Stimulated activated effector memory CD8-positive, alpha-beta T cell treated with anti-CD3 and anti-CD28 coated beads, Interleukin-12 subunit alpha, Interleukin-12 subunit beta, amount 100 ng/mL, for 72 hours (primary cell): Measurements from ENCODE around the gene KLF7.

Source experiments
- ATAC-seq: fragments of 150-1000 bp; cut with Tn5 transposase; 2 replicates; pipeline ENCODE4 v1.10.0; 2021
- DNase-seq, 2 donors: peaks; one replicate each; pipeline ENCODE4 v3.0.0; 2021 to 2022; ENCODE audit warnings: low spot score in 2 of 2
- H3K27ac Mint-ChIP-seq: one replicate; pipeline ENCODE4 v1.8.0; 2022; ENCODE audit warnings: mild to moderate bottlenecking, mixed read lengths
- H3K36me3 Mint-ChIP-seq: one replicate; pipeline ENCODE4 v1.8.0; 2022; ENCODE audit warnings: mild to moderate bottlenecking, mixed read lengths
- H3K4me1 Mint-ChIP-seq: one replicate; pipeline ENCODE4 v1.8.0; 2022; ENCODE audit warnings: mixed read lengths
- H3K4me3 Mint-ChIP-seq: one replicate; pipeline ENCODE4 v1.8.0; 2022; ENCODE audit warnings: mild to moderate bottlenecking, mixed read lengths
- H3K9me3 Mint-ChIP-seq: one replicate; pipeline ENCODE4 v1.8.0; 2022; ENCODE audit warnings: mixed read lengths

Gene KLF7

DNA sequence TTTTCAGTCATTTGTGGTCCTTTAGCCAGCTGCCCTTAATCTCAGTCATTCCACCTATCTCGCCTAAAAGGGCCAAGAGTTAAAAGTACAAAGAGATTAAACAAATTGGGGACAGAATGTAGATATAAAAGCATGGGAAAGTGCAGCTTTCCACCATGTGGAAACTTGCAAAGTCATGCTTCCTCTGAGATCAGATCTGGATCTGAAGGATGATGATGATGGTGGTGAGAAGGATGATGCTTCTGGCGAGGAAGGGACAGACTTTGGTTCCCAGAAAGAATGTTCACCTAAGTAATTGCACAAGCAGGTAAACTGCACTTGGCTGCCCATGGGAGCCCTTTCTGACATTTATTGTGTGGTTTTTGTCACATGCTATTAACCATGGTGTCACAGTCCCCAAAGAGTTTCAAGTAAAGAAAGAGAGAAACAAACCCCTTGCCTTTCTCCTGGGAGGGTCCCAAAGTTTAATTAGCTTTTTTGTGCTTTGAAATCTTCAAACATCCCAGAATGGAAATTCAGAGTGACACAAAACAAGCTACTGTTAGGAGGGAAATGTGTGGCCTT lies 34.7 kb downstream of the KLF7 start:
- Mint-ChIP-seq H3K36me3 (no peaks in the 10 kb centered on the region), H3K27ac (no peak overlapping the region)
- no peak for ATAC-seq

DNA sequence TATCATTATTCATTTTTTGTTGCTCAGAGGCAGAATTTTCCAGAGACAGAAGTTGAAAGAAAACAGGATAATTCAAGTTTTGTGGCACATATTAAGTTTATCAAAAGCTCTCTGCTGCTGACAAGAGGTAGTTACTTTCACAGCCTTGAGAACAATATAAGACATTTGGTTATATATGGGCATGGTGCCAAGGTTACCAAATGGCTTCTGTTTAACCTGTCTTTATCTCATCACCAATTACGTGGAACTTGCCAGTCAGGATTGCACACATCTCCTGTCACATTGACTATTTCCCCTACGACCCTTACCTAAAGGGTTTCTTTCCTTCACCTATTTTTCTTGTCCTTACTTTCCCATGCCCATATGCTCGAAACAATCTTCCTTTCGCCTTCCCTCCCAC lies 35.9 kb downstream of the KLF7 start:
- no peaks in the 10 kb centered on the region for H3K9me3 Mint-ChIP-seq
- no peaks in the 10 kb centered on the region for H3K4me1 Mint-ChIP-seq
- no peaks in the 10 kb centered on the region for H3K36me3 Mint-ChIP-seq
- H3K27ac Mint-ChIP-seq: no peak overlapping the region
- no peak overlapping the region for H3K4me3 Mint-ChIP-seq
- ATAC-seq (no peak), DNase-seq (no peak)

More for the DNA sequence above, 34.7 kb downstream of the KLF7 start:
- Mint-ChIP-seq H3K9me3 (no peaks in the 10 kb centered on the region), H3K4me1 (peaks cover 2% of the 10 kb centered on the region), H3K4me3 (no peak overlapping the region)
- DNase-seq: no peak

DNA sequence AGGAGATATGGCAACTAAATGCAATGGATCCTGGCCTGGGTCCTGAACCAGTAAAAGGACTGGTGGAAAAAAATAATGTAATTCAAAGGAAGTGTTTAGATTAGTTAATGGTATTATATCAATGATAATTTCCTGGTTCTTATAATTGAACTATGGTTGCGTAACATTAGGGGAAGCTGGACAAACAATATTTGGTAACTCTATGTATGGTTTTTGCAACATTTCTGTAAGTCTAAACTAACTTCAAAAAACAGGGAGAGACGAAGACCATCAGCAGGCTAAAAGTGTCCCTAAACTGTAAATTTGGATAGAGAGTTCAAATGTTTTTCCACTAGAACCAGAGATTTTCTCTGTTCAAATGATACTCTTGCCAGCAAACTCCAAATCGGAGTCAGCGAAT lies 36.9 kb downstream of the KLF7 start:
- Mint-ChIP-seq H3K27ac (no peak overlapping the region), H3K4me3 (no peak overlapping the region), H3K36me3 (peaks cover 5% of the 10 kb centered on the region), H3K4me1 (no peaks in the 10 kb centered on the region), H3K9me3 (no peaks in the 10 kb centered on the region)
- ATAC-seq: no peak
- DNase-seq: no peak

DNA sequence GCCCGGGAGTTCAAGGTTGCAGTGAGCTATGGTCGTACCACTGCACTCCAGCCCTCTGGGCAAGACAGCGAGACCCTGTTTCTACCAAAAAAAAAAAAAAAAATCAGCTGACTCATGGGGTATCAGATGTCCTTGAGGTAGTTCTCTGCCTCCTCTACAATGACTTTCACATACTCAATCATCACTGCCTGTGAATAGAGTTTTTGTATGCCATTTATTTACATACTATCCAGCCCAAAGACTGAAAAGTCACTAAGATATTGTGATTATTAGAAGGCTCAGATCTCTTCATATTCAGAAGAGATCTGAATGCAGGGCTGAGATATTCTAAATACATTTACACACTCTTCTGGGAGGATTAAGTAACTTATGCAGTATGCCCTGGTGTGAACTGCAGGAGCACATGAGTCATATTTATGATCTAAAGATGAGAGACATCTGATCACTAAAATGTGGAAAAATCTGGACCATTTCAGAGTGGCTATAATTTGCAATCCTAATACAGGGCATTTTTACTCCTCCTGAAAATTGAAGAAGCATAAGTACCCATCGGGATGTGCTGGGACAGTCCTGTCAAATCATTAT lies 38.9 kb downstream of the KLF7 start:
- peaks cover 8% of the 10 kb centered on the region for H3K36me3 Mint-ChIP-seq
- DNase-seq (no peak), ATAC-seq (no peak)
- no peak overlapping the region for H3K4me3 Mint-ChIP-seq
- H3K27ac Mint-ChIP-seq: no peak overlapping the region
- no peaks in the 10 kb centered on the region for H3K9me3 Mint-ChIP-seq
- peaks cover 8% of the 10 kb centered on the region for H3K4me1 Mint-ChIP-seq

DNA sequence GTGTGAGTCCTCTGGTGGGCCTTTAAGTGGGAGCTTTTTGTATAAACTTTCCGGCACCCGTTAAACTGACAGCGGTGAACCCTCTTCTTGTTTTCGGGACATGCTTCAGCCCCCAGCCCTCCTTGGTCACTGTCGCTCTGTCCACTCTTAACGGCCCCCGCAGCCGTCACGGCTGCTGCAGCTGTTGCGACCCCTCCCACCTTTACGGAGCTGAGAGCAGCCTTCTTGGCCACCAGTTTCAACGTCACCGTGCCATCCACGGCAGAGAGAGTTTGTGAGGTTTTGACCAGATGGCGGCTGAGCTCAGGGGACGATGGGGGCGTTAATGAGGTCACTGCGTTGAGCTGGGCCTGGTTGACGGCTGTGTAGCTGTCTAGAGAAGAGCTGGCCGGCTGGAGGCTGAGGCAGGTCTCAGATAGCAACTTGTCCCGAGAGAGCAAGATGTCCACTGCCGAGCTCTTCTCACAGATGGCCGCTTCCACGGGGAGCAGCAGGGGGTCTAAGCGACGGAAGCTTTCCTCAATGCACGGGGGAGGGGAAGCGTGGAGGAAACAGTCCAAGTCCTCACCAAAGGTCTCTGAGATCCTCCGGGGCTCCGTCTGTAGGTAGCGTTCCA lies 41.9 kb downstream of the KLF7 start:
- no peaks in the 10 kb centered on the region for H3K9me3 Mint-ChIP-seq
- DNase-seq (no peak), ATAC-seq (no peak)
- peaks cover 8% of the 10 kb centered on the region for H3K4me1 Mint-ChIP-seq
- H3K27ac Mint-ChIP-seq: no peak overlapping the region
- H3K36me3 Mint-ChIP-seq: peaks cover 17% of the 10 kb centered on the region
- H3K4me3 Mint-ChIP-seq: no peak overlapping the region

DNA sequence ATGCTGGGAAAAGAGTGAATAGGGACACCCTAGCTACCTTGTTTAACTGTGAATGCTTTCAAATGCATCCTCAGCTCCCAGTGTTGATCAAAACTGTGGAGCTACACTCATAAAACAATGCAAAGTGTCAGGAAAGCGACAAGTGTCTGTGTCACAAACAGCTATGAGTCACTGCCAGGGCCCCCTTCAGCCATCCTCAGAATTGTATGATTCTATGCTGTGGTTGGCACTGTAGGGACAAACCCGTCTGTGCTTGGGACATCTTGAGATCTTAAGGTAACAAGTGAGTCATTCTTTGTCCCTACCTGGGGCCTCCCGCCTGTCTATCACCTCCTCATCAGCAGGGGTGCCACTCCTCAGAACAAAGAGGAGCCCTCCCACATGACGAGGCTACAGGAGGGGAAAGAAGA lies 42.4 kb downstream of the KLF7 start:
- DNase-seq: no peak
- H3K36me3 Mint-ChIP-seq: peaks cover 17% of the 10 kb centered on the region
- no peak overlapping the region for H3K27ac Mint-ChIP-seq
- H3K4me3 Mint-ChIP-seq: no peak overlapping the region
- peaks cover 8% of the 10 kb centered on the region for H3K4me1 Mint-ChIP-seq
- no peaks in the 10 kb centered on the region for H3K9me3 Mint-ChIP-seq
- ATAC-seq: peak; percentile 94

DNA sequence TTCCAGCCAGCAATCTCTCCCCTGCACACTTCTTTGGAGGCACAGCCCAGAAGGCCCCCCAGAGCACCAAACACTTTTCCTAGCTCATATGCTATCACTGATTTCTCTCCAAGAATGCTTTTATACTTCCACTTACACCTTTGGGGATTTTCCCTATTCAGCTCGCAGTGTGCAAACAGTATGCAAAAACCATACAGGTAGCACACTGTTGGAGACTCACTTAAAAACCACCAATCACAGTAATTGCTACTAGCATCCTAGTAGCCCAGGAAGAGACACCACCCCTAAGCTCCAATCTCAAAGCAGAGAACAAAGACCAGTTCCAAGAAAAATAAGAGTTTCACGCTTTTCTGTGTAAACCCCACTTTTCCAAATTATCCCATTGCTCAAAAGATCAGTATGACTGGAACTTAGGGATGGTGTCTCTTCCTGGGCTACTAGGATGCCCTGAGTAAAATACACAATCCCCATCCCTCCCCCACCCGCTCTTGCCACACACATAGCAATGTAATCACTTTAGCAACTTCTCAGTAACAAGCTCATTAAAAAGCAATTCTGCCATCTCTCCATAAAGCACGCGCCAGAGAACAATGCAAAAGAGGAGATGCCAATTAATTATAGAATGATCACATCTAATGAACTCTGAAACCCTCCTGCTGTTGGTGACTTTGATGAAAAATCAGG lies 43.0 kb downstream of the KLF7 start:
- H3K9me3 Mint-ChIP-seq: no peaks in the 10 kb centered on the region
- peaks cover 8% of the 10 kb centered on the region for H3K4me1 Mint-ChIP-seq

DNA sequence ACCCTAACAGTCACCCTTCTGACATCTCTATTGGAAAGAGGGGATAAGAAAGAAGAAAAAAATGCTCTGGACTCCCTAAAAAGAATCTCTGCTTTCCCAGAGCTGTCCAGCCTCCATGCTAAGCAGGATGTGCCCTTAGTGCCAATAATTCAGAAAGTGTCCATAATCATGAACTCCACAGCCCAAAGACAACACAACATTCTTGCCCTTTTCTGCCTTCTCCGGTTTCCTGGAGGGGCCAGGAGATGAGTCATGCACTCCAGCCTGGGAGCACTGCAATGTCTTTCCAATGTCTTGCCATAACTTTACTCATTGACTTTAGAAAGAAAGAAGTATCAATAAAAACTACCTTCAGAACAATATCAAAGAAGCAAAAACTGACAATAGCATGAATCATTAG lies 44.0 kb downstream of the KLF7 start:
- Mint-ChIP-seq H3K4me1 (peaks cover 8% of the 10 kb centered on the region), H3K4me3 (no peak overlapping the region), H3K36me3 (peaks cover 17% of the 10 kb centered on the region), H3K9me3 (no peaks in the 10 kb centered on the region), H3K27ac (no peak overlapping the region)
- ATAC-seq (no peak), DNase-seq (no peak)

More for the DNA sequence above, 43.0 kb downstream of the KLF7 start:
- no peak for ATAC-seq
- peaks cover 17% of the 10 kb centered on the region for H3K36me3 Mint-ChIP-seq
- no peak overlapping the region for H3K4me3 Mint-ChIP-seq
- no peak for DNase-seq
- H3K27ac Mint-ChIP-seq: no peak overlapping the region

DNA sequence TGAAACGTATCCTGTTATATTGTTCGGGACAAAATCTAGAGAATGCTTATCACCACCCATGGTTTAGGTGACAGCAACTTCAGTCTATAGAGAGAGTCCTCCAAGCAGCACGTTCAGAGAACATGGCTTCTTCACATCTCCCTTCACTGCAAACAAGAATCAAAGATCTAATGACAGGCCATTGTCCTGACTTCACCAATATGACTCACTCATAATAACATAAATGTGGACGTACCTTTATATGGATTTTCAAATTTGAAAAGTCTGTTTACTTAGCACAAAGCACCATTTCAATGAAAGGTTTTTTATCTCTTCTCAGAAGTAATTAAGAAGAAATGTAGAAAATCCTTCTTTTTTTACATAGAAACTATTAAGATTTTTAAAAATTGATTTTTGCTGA lies 46.7 kb downstream of the KLF7 start:
- Mint-ChIP-seq H3K36me3 (peaks cover 15% of the 10 kb centered on the region), H3K4me3 (no peak overlapping the region), H3K9me3 (no peaks in the 10 kb centered on the region), H3K4me1 (peaks cover 8% of the 10 kb centered on the region), H3K27ac (no peak overlapping the region)
- no peak for DNase-seq
- no peak for ATAC-seq

DNA sequence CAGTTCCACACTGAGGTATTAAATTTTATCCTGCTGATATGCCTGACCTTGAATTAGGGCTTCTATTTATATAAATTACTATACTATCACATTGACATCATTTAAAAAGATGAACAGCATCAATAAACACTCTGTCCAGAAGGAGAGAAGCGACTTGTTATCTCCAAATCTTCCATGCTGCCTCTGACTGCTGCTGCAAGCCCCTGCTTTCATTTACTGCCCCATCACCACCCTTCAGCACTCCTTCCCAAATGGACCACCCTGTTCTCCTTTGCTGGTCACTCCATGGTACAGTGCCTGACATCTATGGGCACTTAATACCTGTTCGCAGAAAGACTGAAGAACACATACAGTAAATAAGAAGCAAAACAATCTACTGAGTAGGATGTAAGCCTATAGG lies 48.1 kb downstream of the KLF7 start:
- Mint-ChIP-seq H3K9me3 (no peaks in the 10 kb centered on the region), H3K4me1 (no peaks in the 10 kb centered on the region), H3K4me3 (no peak overlapping the region), H3K27ac (no peak overlapping the region), H3K36me3 (peaks cover 17% of the 10 kb centered on the region)
- ATAC-seq: no peak
- DNase-seq: no peak

DNA sequence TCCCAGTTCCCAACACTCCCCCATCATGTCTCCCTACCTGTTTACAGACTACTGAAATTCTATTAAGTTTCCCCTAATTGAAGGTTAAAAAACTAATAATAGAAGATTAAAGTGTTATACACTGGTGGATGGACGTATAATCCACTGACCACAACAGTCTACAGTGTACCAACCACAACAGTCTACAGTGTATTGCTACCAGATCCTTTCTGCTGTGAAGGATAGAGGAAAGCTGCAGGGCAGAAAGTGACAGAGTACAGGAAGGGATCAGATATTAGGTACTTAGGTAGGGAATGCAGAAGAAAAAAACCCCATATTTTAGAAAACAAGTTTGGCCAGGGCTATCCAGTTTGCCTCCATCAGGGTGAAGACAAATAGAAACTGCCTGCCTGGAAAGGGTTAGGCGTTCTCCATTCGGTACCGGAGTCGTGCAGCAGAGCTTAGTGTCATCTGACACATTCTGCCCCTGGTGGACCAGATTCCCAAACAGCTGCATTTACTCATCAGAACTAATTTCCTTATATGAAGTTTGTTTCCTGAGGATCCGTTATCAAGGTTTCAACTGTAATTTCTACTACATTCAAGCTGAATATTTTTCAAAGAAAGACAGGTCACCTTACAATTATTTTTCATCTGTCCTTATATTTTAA lies 49.9 kb downstream of the KLF7 start:
- H3K36me3 Mint-ChIP-seq: peaks cover 12% of the 10 kb centered on the region
- ATAC-seq: no peak
- DNase-seq: no peak
- H3K4me3 Mint-ChIP-seq: no peak overlapping the region
- no peaks in the 10 kb centered on the region for H3K4me1 Mint-ChIP-seq
- no peaks in the 10 kb centered on the region for H3K9me3 Mint-ChIP-seq
- H3K27ac Mint-ChIP-seq: no peak overlapping the region

DNA sequence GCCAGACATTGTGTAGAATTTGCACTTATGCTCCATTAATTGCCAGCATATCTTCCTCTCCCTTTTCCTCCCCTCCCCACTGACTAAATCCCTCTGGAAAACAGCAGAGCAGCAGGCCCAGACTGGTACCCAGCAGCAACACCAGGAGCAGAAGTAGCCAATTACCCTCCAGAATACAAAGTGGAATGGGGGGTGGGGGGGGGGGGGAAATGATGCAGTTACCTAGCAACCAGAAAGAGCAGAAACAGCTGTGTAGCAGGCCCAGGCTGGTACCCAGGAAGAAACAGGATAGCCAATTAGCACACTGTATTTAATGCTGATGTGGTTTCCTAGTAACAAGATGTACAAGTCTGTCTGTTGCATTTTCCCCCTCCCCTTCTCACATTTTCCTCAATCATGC lies 52.3 kb downstream of the KLF7 start:
- H3K27ac Mint-ChIP-seq: no peak overlapping the region
- H3K36me3 Mint-ChIP-seq: peaks cover 5% of the 10 kb centered on the region
- H3K9me3 Mint-ChIP-seq: no peaks in the 10 kb centered on the region
- ATAC-seq (no peak), DNase-seq (no peak)
- no peak overlapping the region for H3K4me3 Mint-ChIP-seq
- no peaks in the 10 kb centered on the region for H3K4me1 Mint-ChIP-seq

DNA sequence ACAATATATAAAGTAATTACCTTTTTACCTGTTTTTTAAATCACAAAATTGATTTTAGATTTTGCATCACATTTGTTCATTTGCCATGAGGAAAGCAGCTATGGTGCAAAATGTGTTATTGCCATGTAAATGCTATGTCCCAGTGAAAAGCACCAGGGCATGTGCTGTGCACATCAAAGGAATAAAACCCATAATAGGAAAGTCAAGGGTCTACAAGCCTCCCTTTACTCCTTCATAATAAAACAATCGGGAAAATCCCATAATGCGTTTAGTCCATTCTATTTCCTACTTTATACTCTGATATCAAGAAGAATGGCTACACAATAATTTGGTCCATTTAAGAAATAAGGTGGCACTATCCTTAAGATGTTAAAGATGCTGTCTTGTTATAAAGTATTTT lies 53.0 kb downstream of the KLF7 start:
- H3K36me3 Mint-ChIP-seq: peaks cover 5% of the 10 kb centered on the region
- no peak overlapping the region for H3K4me3 Mint-ChIP-seq
- ATAC-seq (no peak), DNase-seq (no peak)
- H3K9me3 Mint-ChIP-seq: no peaks in the 10 kb centered on the region
- no peaks in the 10 kb centered on the region for H3K4me1 Mint-ChIP-seq
- H3K27ac Mint-ChIP-seq: no peak overlapping the region

DNA sequence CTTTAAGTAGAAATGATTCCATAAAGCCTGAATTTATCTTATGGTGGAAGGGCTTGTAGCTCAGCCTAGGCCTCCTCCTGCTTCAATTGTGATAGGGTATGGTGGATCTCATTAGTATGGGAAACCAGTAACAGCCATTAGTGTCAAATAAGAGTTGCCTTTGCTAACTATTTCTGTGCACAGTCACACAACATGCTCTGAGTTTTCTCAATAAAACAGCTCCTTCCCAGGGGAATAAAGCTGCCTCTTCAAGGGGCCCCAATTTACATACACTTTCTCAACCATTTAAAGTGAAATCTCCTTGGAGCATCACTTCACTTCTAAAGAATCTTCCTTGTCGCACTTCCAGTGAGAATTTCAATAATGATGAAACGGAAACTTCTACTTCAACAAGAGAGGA lies 53.4 kb downstream of the KLF7 start:
- no peaks in the 10 kb centered on the region for H3K4me1 Mint-ChIP-seq
- no peak overlapping the region for H3K4me3 Mint-ChIP-seq
- peaks cover 5% of the 10 kb centered on the region for H3K36me3 Mint-ChIP-seq
- DNase-seq: no peak
- no peak for ATAC-seq
- no peaks in the 10 kb centered on the region for H3K9me3 Mint-ChIP-seq
- no peak overlapping the region for H3K27ac Mint-ChIP-seq

DNA sequence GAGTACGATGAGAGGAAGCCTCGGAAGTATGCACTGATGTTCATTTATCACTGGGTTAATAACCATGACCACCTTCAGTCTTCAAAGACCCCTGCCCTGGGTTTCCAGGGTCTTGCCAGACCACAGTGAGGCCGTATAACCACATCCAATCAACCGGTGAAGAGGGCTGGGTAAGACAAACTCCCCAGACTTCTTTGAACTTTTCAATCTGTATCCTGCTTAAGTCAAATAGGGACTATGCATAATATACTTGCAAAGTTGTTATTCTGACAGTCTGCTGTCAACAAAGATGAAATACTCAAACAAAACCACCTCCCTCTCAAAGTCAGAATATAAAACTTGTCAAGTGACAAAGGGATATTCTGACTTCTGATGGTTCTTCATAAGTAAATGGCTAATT lies 54.0 kb downstream of the KLF7 start:
- Mint-ChIP-seq H3K4me3 (no peak overlapping the region), H3K27ac (no peak overlapping the region), H3K9me3 (no peaks in the 10 kb centered on the region)

More for the DNA sequence above, 54.0 kb downstream of the KLF7 start:
- H3K36me3 Mint-ChIP-seq: peaks cover 5% of the 10 kb centered on the region
- H3K4me1 Mint-ChIP-seq: no peaks in the 10 kb centered on the region
- DNase-seq: no peak
- ATAC-seq: no peak
